Stimulated activated CD4-positive, alpha-beta T cell treated with anti-CD3 and anti-CD28 coated beads, Interleukin-2, amount 100 ng/mL, for 4 hours (primary cell): ENCODE measurements around the gene C4BPB.

Source experiments
- DNase-seq: peaks from one replicate; pipeline ENCODE4 v3.0.0-alpha.2; 2020; ENCODE audit warnings: low read depth

Gene C4BPB

GRCh38 chr1:207145401-207146058 is 56.9 kb downstream of the C4BPB start:
- DNase-seq = no peak
